H9 (cell line): ENCODE measurements around the gene FAM174C. TPM values are rescaled to one million over a fixed set of nuclear protein-coding genes. Genes with fewer than 3 reads are reported as not detected.

ENCODE experiments used
- DNase-seq: peaks from one replicate; pipeline ENCODE4 v3.0.0-alpha.2; 2017
- H2AFZ ChIP-seq: one replicate; pipeline ENCODE4 v1.6.1; 2013; ENCODE audit warnings: mild to moderate bottlenecking, low read length, control low read depth, moderate library complexity
- H2AK5ac ChIP-seq: 2 replicates; pipeline ENCODE4 v1.6.1; 2013; ENCODE audit warnings: low read length, control low read depth, mixed read lengths; ENCODE audit not compliant: insufficient read length
- H2BK120ac ChIP-seq: one replicate; pipeline ENCODE4 v1.6.1; 2013; ENCODE audit warnings: low read depth, mild to moderate bottlenecking, low read length, control low read depth, inconsistent platforms; ENCODE audit not compliant: poor library complexity, severe bottlenecking
- H2BK12ac ChIP-seq: 2 replicates; pipeline ENCODE4 v1.6.1; 2013; ENCODE audit warnings: low read length, control low read depth, mixed read lengths, low read depth; ENCODE audit not compliant: insufficient read length
- H2BK15ac ChIP-seq: 2 replicates; pipeline ENCODE4 v1.6.1; 2013; ENCODE audit warnings: low read depth, low read length, control low read depth
- H2BK20ac ChIP-seq: one replicate; pipeline ENCODE4 v1.6.1; 2013; ENCODE audit warnings: low read depth, mild to moderate bottlenecking, low read length, control low read depth, inconsistent platforms; ENCODE audit not compliant: poor library complexity, severe bottlenecking
- H2BK5ac ChIP-seq: 2 replicates; pipeline ENCODE4 v1.6.1; 2013; ENCODE audit warnings: low read length, control low read depth, mixed read lengths; ENCODE audit not compliant: insufficient read length
- H3K14ac ChIP-seq: 2 replicates; pipeline ENCODE4 v1.6.1; 2013; ENCODE audit warnings: low read length, control low read depth; ENCODE audit not compliant: insufficient read depth
- H3K18ac ChIP-seq: 2 replicates; pipeline ENCODE4 v1.6.1; 2013; ENCODE audit warnings: low read depth, mild to moderate bottlenecking, mixed read lengths, low read length, control low read depth; ENCODE audit not compliant: insufficient read length
- H3K23ac ChIP-seq: 2 replicates; pipeline ENCODE4 v1.6.1; 2013; ENCODE audit warnings: low read length, control low read depth, mixed read lengths, low read depth; ENCODE audit not compliant: insufficient read length
- H3K23me2 ChIP-seq: 2 replicates; pipeline ENCODE4 v1.6.1; 2013; ENCODE audit warnings: low read depth, mild to moderate bottlenecking, mixed read lengths, low read length, control low read depth; ENCODE audit not compliant: insufficient read length, poor library complexity, severe bottlenecking
- H3K27ac ChIP-seq: 2 replicates; pipeline ENCODE4 v1.5.1; 2013; ENCODE audit warnings: low read length, control low read depth, mixed read lengths, low read depth; ENCODE audit not compliant: insufficient read length
- H3K27me3 ChIP-seq: 2 replicates; pipeline ENCODE4 v1.6.1; 2013; ENCODE audit warnings: low read length, control low read depth, inconsistent platforms; ENCODE audit not compliant: insufficient read depth
- H3K4ac ChIP-seq: 2 replicates; pipeline ENCODE4 v1.6.1; 2013; ENCODE audit warnings: low read depth, mild to moderate bottlenecking, control low read depth, inconsistent platforms, low read length, moderate library complexity
- H3K4me1 ChIP-seq: 2 replicates; pipeline ENCODE4 v1.6.1; 2013; ENCODE audit warnings: low read length, control low read depth, inconsistent platforms; ENCODE audit not compliant: insufficient read depth
- H3K4me2 ChIP-seq: 2 replicates; pipeline ENCODE4 v1.6.1; 2013; ENCODE audit warnings: low read length, control low read depth, mixed read lengths; ENCODE audit not compliant: insufficient read length, insufficient read depth
- H3K56ac ChIP-seq: 2 replicates; pipeline ENCODE4 v1.6.1; 2013; ENCODE audit warnings: low read depth, mild to moderate bottlenecking, mixed read lengths, low read length, control low read depth; ENCODE audit not compliant: insufficient read length
- H3K79me1 ChIP-seq: 2 replicates; pipeline ENCODE4 v1.6.1; 2013; ENCODE audit warnings: low read depth, mild to moderate bottlenecking, moderate library complexity, low read length, control low read depth, inconsistent platforms; ENCODE audit not compliant: insufficient read depth, poor library complexity, severe bottlenecking
- H3K79me2 ChIP-seq: 2 replicates; pipeline ENCODE4 v1.6.1; 2013; ENCODE audit warnings: low read length, control low read depth, inconsistent platforms; ENCODE audit not compliant: insufficient read depth
- H3K9ac ChIP-seq: 2 replicates; pipeline ENCODE4 v1.6.1; 2013; ENCODE audit warnings: low read length, control low read depth, mixed read lengths; ENCODE audit not compliant: insufficient read length; ENCODE audit errors: extremely low read depth
- H3K9me3 ChIP-seq: one replicate; pipeline ENCODE4 v1.6.1; 2013; ENCODE audit warnings: low read depth, low read length, inconsistent platforms; ENCODE audit not compliant: control insufficient read depth
- H3T11ph ChIP-seq: one replicate; pipeline ENCODE4 v1.6.1; 2013; ENCODE audit warnings: mild to moderate bottlenecking, low read length, control low read depth, inconsistent platforms
- H4K20me1 ChIP-seq: one replicate; pipeline ENCODE4 v1.6.1; 2013; ENCODE audit not compliant: control insufficient read depth, insufficient read length, insufficient read depth
- H4K5ac ChIP-seq: 2 replicates; pipeline ENCODE4 v1.6.1; 2013; ENCODE audit warnings: low read depth, mild to moderate bottlenecking, mixed read lengths, low read length, control low read depth; ENCODE audit not compliant: insufficient read length
- H4K8ac ChIP-seq: replicated peaks from 2 replicates; pipeline ENCODE4 v1.6.1; 2013; ENCODE audit warnings: low read length, control low read depth, mixed read lengths, low read depth; ENCODE audit not compliant: insufficient read length
- H4K91ac ChIP-seq: 2 replicates; pipeline ENCODE4 v1.6.1; 2013; ENCODE audit warnings: low read depth, mild to moderate bottlenecking, moderate library complexity, mixed read lengths, low read length, control low read depth; ENCODE audit not compliant: insufficient read length
- H3K27ac Mint-ChIP-seq, 3 experiments: 2 replicates in 2 of 3; 3 replicates in 1 of 3; pipeline ENCODE4 v1.8.0; 2020 to 2021; ENCODE audit warnings: mixed read lengths in 3 of 3, mild to moderate bottlenecking in 1 of 3, moderate library complexity in 1 of 3
- H3K27me3 Mint-ChIP-seq: 2 replicates; pipeline ENCODE4 v1.8.0; 2021; ENCODE audit warnings: low read depth, mild to moderate bottlenecking, moderate library complexity, mixed read lengths
- H3K36me3 Mint-ChIP-seq, 3 experiments: 2 replicates in 2 of 3; 3 replicates in 1 of 3; pipeline ENCODE4 v1.8.0; 2020 to 2021; ENCODE audit warnings: low read depth in 3 of 3, mixed read lengths in 3 of 3; ENCODE audit not compliant: insufficient read depth in 1 of 3
- H3K4me1 Mint-ChIP-seq, 2 experiments: 2 replicates each; pipeline ENCODE4 v1.8.0; 2020; ENCODE audit warnings: mixed read lengths in 2 of 2
- H3K4me3 Mint-ChIP-seq, 2 experiments: 2 replicates in 1 of 2; 3 replicates in 1 of 2; pipeline ENCODE4 v1.8.0; 2020 to 2021; ENCODE audit warnings: mild to moderate bottlenecking in 2 of 2, mixed read lengths in 2 of 2, moderate library complexity in 1 of 2
- H3K9me3 Mint-ChIP-seq, 2 experiments: 2 replicates in 1 of 2; 3 replicates in 1 of 2; pipeline ENCODE4 v1.8.0; 2020; ENCODE audit warnings: mild to moderate bottlenecking in 2 of 2, mixed read lengths in 2 of 2, moderate library complexity in 1 of 2
- WGBS: extraction: QIAGEN DNeasy Blood & Tissue Kit; methylation state at CpG from one replicate; pipeline ENCODE4 v1.1.7; 2013; ENCODE audit warnings: missing lambda C conversion rate, low lambda C conversion rate, mixed read lengths; ENCODE audit not compliant: insufficient read length; ENCODE audit errors: extremely low coverage; 5-methylcytosine and 5-hydroxymethylcytosine counted together
- total RNA-seq: library from RNA; stranded (reverse); gene quantifications from 2 replicates; pipeline ENCODE4 v1.2.1, GENCODE V29; 2021
- TF ChIP-seq, protein P1 (sequence below): fragments of 200-600 bp; sonication (generic); conservative IDR thresholded peaks from 3 replicates; pipeline ENCODE4 v1.8.0; 2021; ENCODE audit warnings: antibody characterized with exemption, mild to moderate bottlenecking

Gene FAM174C
- total RNA-seq, 1 experiment from 2014 or later, result 63.0 TPM

DNA sequence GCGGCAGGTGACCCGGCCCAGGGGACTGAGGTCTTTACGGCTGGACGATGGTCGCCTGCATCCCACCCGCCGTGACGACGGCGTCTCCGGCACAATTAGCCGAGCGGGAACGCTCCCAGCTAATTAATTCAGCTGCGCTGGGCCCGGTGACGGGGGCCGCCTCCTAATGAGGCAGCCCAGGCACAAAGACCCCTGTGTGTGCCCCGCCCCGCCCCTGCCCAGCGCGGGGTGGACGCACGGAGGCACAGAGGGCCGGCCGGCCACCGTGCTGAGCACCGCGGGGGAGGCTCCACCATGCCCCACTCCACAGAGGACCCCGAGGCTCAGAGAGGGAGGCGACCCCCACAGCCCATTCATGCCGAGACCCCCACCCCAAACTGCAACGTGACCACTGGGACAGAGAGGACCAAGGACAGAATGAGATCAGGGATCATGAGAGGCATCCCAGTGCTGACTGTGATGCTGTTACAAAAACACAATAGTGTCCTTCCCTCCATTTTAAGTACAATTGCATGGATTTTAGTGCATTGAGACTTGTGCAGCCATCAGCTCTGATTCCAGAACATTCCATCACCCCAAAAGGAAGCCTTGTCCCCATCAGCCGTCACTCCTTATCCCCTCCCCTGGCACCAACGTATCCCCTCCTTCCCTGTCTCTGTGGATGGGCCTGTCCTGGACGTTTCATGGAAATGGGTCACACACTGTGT, 27.4 kb downstream of the FAM174C start:
- no peak overlapping the region for H2AK5ac ChIP-seq
- peaks cover 0 to 3% of the 10 kb centered on the region in 2 experiments; a peak in 2 of 4 replicates for H3K4me1 Mint-ChIP-seq
- no peak overlapping the region for H3K27ac ChIP-seq
- H4K8ac ChIP-seq, result no peak overlapping the region
- H3K18ac ChIP-seq, result no peak overlapping the region
- no peak overlapping the region for H2BK20ac ChIP-seq
- H3K27me3 Mint-ChIP-seq, result no peaks in the 10 kb centered on the region
- no peak overlapping the region; the same call in 1 of the 2 replicates for H2BK15ac ChIP-seq
- no peak overlapping the region for H3K9ac ChIP-seq
- peak overlapping the region in 2 of 3 experiments; percentile 1 to 15; a peak in 1 of 7 replicates for H3K27ac Mint-ChIP-seq
- no peak overlapping the region for H3K4ac ChIP-seq
- peaks cover 2% of the 10 kb centered on the region for H4K20me1 ChIP-seq
- H3T11ph ChIP-seq, result no peak overlapping the region
- no peak for DNase-seq
- no CpG with 5 or more reads among the region's 36 CpGs for WGBS
- no peaks in the 10 kb centered on the region for H3K27me3 ChIP-seq
- H3K4me2 ChIP-seq, result no peak overlapping the region
- peaks cover 2 to 4% (median 3%) of the 10 kb centered on the region in 3 experiments; a peak in 3 of 7 replicates for H3K36me3 Mint-ChIP-seq
- peak overlapping the region; percentile 45 for H4K91ac ChIP-seq
- no peak overlapping the region for H2BK5ac ChIP-seq
- H3K4me3 Mint-ChIP-seq, result no peak overlapping the region
- H2AFZ ChIP-seq, result no peak overlapping the region
- peak overlapping the region; percentile 6 for H2BK120ac ChIP-seq
- TF ChIP-seq, protein P1, sequence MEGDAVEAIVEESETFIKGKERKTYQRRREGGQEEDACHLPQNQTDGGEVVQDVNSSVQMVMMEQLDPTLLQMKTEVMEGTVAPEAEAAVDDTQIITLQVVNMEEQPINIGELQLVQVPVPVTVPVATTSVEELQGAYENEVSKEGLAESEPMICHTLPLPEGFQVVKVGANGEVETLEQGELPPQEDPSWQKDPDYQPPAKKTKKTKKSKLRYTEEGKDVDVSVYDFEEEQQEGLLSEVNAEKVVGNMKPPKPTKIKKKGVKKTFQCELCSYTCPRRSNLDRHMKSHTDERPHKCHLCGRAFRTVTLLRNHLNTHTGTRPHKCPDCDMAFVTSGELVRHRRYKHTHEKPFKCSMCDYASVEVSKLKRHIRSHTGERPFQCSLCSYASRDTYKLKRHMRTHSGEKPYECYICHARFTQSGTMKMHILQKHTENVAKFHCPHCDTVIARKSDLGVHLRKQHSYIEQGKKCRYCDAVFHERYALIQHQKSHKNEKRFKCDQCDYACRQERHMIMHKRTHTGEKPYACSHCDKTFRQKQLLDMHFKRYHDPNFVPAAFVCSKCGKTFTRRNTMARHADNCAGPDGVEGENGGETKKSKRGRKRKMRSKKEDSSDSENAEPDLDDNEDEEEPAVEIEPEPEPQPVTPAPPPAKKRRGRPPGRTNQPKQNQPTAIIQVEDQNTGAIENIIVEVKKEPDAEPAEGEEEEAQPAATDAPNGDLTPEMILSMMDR, result no peak
- H3K79me2 ChIP-seq, result no peaks in the 10 kb centered on the region
- H3K9me3 Mint-ChIP-seq, result no peaks in the 10 kb centered on the region; a peak in 1 of 5 replicates
- no peak overlapping the region for H3K23ac ChIP-seq
- no peak overlapping the region for H4K5ac ChIP-seq
- H3K56ac ChIP-seq, result no peak overlapping the region
- H3K14ac ChIP-seq, result no peak overlapping the region
- no peaks in the 10 kb centered on the region for H3K4me1 ChIP-seq
- H2BK12ac ChIP-seq, result no peak overlapping the region
- H3K23me2 ChIP-seq, result no peaks in the 10 kb centered on the region
- no peaks in the 10 kb centered on the region for H3K9me3 ChIP-seq
- no peaks in the 10 kb centered on the region for H3K79me1 ChIP-seq
